Adrenal gland (tissue), 12 donors: ENCODE results near the gene GABRA4. TPM values are rescaled to one million over a fixed set of nuclear protein-coding genes. Genes with fewer than 3 reads are reported as not detected.

Source experiments
- DNase-seq, 7 donors: peaks; one replicate each; pipeline ENCODE4 v3.0.0-alpha.2; 2019 to 2020
- H3K27ac ChIP-seq, 5 donors: fragments of 200-600 bp; sonication (generic) in 4 of 5; 1 replicate in 3 of 5; 2 replicates in 2 of 5; pipeline versions ENCODE4 v1.5.1 to v1.8.0; 2016 to 2020; ENCODE audit warnings: mild to moderate bottlenecking in 1 of 5
- H3K27me3 ChIP-seq: fragments of 200-600 bp; 2 replicates; pipeline ENCODE4 v1.8.0; 2021
- H3K36me3 ChIP-seq, 2 donors: fragments of 200-600 bp; replicated peaks in 1 of 2; 1 replicate in 1 of 2; 2 replicates in 1 of 2; pipeline versions ENCODE4 v1.5.1 to v1.8.0; 2018 to 2022
- H3K4me1 ChIP-seq, 2 donors: fragments of 200-600 bp; replicated peaks in 1 of 2; 1 replicate in 1 of 2; 2 replicates in 1 of 2; pipeline versions ENCODE4 v1.5.1 to v1.8.0; 2018 to 2021
- H3K4me3 ChIP-seq, 4 donors: fragments of 200-600 bp; sonication (generic) in 3 of 4; one replicate each; pipeline ENCODE4 v1.5.1; 2016 to 2018
- H3K9me3 ChIP-seq, 3 donors: fragments of 200-600 bp; sonication (generic) in 1 of 3; replicated peaks in 1 of 3; 1 replicate in 2 of 3; 2 replicates in 1 of 3; pipeline versions ENCODE4 v1.5.1 to v1.8.0; 2016 to 2021
- CTCF ChIP-seq, 6 experiments: fragments of 450-650 bp in 4 of 6; fragments of 200-600 bp in 2 of 6; sonication (generic) in 1 of 6; IDR thresholded peaks; 1 replicate in 5 of 6; 2 replicates in 1 of 6; pipeline versions ENCODE4 v1.5.1 to v1.8.0; 2016 to 2021; ENCODE audit warnings: antibody characterized with exemption in 6 of 6, mild to moderate bottlenecking in 2 of 6, moderate library complexity in 1 of 6
- POLR2A ChIP-seq, 2 donors: fragments of 450-650 bp; IDR thresholded peaks; one replicate each; pipeline ENCODE4 v1.6.1; 2017; ENCODE audit warnings: antibody characterized with exemption in 2 of 2, mild to moderate bottlenecking in 2 of 2, moderate library complexity in 1 of 2
- WGBS, 4 donors: extraction: QIAGEN DNeasy Blood & Tissue Kit in 2 of 4; methylation state at CpG; one replicate each; pipeline versions ENCODE4 v1.1.5 to v1.1.7; 2013 to 2017; 5-methylcytosine and 5-hydroxymethylcytosine counted together
- intact Hi-C, 2 donors: fragments of 100-400 bp; cut with DNase I; formaldehyde crosslinking; loops; one replicate each; pipeline versions ENCODE4 v1.14.1 to v1.15.0; 2022 to 2023
- polyA plus RNA-seq, 3 donors: library from polyadenylated mRNA; stranded (reverse); fragments of 200-250 nt in 2 of 3; fragments of 350-450 nt in 1 of 3; fragmentation: Illumina TruSeq in 1 of 3; extraction: RNeasy Lipid Tissue Mini Kit (QIAGEN cat#74804) in 1 of 3; gene quantifications; one replicate each; pipeline ENCODE4 v1.2.3, GENCODE V29; 2013 to 2014
- total RNA-seq, 9 donors: library from RNA; depleted of rRNA in 4 of 9; stranded (reverse); fragments of >200 nt in 4 of 9; fragments of 120-200 nt in 1 of 9; fragmentation: NEBNext Ultra II Directional in 1 of 9; extraction: Animal tissue kit (Norgen Biotek cat#: 25700) in 1 of 9; gene quantifications; one replicate each; pipeline versions ENCODE4 v1.1.0 to v1.2.4, GENCODE V29; 2013 to 2023
- donor health status: healthy with polysubstance abuse.
- donor health status: Bipolar disorder and iron deficiency.
- donor health status: DM: yes; HTN: yes; CAD: no.
- donor health status: DM: no; HTN: no; CAD: no.
- donor health status: DM: no; HTN: no; CAD: no.
- donor health status: DM: yes; HTN: yes; CAD: no.

GABRA4 gene
- total and polyA plus RNA-seq, 12 donors = under 0.01 to 0.14 TPM; not detected in 10

- Histone ChIP-seq H3K4me3 (no peak overlapping the region), H3K4me1 (no peaks in the 10 kb centered on the region), H3K36me3 (no peaks in the 10 kb centered on the region), H3K27ac (no peak overlapping the region), H3K27me3 (no peaks in the 10 kb centered on the region), H3K9me3 (no peaks in the 10 kb centered on the region)
- TF ChIP-seq CTCF (IDR thresholded peaks at IDR 0.05) = no peak
- no peak for TF ChIP-seq POLR2A (IDR thresholded peaks at IDR 0.05)
- no peak for DNase-seq
- intact Hi-C loops = no loop called here
These were observed 66.2 kb downstream of the GABRA4 start for GRCh38 chr4:46927201-46927600.

- DNase-seq = no peak
These were observed 68.4 kb downstream of the GABRA4 start for GRCh38 chr4:46924789-46925529.

GRCh38 chr4:46922205-46922604, 71.2 kb downstream of the GABRA4 start:
- Histone ChIP-seq H3K4me3 (no peak overlapping the region), H3K27ac (no peak overlapping the region)
- DNase-seq = no peak

More at GRCh38 chr4:46924789-46925529, 68.4 kb downstream of the GABRA4 start:
- Histone ChIP-seq H3K27ac (no peak overlapping the region), H3K9me3 (no peaks in the 10 kb centered on the region), H3K27me3 (no peaks in the 10 kb centered on the region), H3K36me3 (no peaks in the 10 kb centered on the region), H3K4me1 (no peaks in the 10 kb centered on the region), H3K4me3 (no peak overlapping the region)
- intact Hi-C loops = no loop called here
- no peak for TF ChIP-seq CTCF (IDR thresholded peaks at IDR 0.05)
- TF ChIP-seq POLR2A (IDR thresholded peaks at IDR 0.05) = no peak

GRCh38 chr4:46909078-46909477, 84.3 kb downstream of the GABRA4 start, which contains the start of gene COX7B2:
Gene COX7B2, minus strand, starts transcription at chr4:46909245. Its CDS starts 174,053 bp downstream, at chr4:46735192.
- Histone ChIP-seq H3K27ac (no peak within 1 kb of the TSS), H3K4me1 (no peaks in the 10 kb centered on the region), H3K9me3 (no peaks in the 10 kb centered on the region), H3K36me3 (no peaks in the 10 kb centered on the region), H3K4me3 (no peak within 1 kb of the TSS), H3K27me3 (no peaks in the 10 kb centered on the region)
- intact Hi-C loops = no loop called here
- no peak for DNase-seq
- 82 to 90% (median 87%) methylated on average over 12 of the region's 12 CpGs for WGBS, 4 donors
- TF ChIP-seq CTCF (IDR thresholded peaks at IDR 0.05) = no peak
- no peak for TF ChIP-seq POLR2A (IDR thresholded peaks at IDR 0.05)

More at GRCh38 chr4:46922205-46922604, 71.2 kb downstream of the GABRA4 start:
- no peaks in the 10 kb centered on the region for H3K9me3 ChIP-seq
- 52 to 57% (median 53%) methylated on average over 3 of the region's 3 CpGs for WGBS, 4 donors
- no peaks in the 10 kb centered on the region for H3K4me1 ChIP-seq
- TF ChIP-seq POLR2A (IDR thresholded peaks at IDR 0.05) (no peak), CTCF (IDR thresholded peaks at IDR 0.05) (no peak)
- H3K36me3 ChIP-seq = no peaks in the 10 kb centered on the region
- intact Hi-C loops = no loop called here
- no peaks in the 10 kb centered on the region for H3K27me3 ChIP-seq
